NK-92 (cell line): ENCODE results near the gene NHLRC4.

Experiments used
- DNase-seq: peaks from one replicate; lab custom pipeline; 2025; ENCODE audit not compliant: unreplicated experiment; lab: John Stamatoyannopoulos, UW

NHLRC4 gene

DNA sequence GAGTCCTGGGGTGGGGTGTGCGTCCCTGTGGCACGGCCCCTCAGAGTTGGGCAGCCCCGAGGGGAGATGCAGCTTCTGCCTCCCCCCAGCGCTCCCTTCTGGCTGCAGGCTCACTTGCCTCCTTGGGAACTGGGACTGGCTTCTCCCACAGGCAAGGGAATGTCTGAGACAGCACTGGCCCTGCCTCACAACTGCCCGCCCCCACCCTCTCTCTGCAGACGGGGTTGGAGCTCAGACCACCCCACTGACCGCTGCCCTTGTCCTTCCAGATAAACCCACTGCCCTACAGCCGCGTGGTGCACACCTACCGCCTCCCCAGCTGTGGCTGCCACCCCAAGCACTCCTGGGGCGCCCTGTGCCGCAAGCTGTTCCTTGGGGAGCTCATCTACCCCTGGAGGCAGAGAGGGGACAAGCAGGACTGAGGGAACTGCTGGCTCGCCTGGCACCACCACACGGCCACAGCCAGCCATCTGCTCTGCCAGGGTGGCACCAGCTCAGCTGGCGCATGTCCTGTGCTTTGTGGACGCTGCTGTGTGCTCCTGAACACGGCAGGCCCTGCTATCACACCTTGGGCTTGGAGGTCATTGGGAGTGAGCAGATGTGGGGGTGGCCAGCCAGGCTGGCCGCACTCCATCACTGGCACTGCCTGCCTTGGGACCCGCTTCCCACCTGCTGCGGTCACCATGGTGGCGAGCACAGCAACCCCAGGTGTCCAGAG lies 16.0 kb downstream of the NHLRC4 start:
- no peak for DNase-seq

DNA sequence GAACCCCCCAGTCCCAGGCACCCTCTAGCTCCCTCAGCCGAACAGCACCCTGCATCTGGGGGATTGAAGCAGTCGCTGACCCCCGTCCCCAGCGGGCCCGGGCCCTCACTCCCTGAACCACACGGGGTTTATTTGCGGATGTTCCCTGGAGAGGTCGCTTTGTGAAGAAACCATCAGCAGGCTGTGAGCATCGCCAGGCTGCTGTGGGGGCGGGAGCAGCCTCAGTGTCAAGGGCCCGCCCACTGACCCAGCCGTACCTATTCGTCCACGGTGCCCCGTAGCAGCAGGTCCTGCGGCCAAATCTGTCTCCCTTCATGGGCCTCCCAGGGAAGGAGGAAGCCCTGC lies 16.6 kb downstream of the NHLRC4 start:
- DNase-seq, result no peak

- DNase-seq, result no peak
Observed at GRCh38 chr16:583815-584591, 17.2 kb downstream of the NHLRC4 start.

DNA sequence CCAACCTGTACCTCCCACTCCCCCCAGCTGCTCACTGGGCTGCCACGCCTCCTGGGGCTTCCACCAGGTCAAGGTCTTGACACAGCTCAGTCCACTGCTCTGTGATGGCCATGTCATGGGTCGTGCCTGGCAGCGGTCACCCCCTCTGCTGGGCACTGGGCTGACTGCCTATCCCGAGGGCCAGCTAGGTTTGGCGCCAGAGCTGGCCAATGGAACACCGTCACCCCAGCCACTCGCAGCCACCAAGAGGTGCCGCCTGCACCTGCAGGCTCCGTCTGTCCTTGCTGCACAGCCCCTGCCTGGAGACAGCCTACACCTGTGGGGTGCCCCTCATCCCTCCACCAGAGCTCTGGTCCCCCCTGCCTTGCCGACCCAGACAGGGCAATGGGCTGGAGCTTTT lies 18.5 kb downstream of the NHLRC4 start:
- DNase-seq, result no peak

GRCh38 chr16:586047-586644 lies 19.3 kb downstream of the NHLRC4 start:
- no peak for DNase-seq

- no peak for DNase-seq
Observed at GRCh38 chr16:586645-587590, 20.1 kb downstream of the NHLRC4 start.

- DNase-seq, result no peak
Observed at GRCh38 chr16:588639-588888, 21.8 kb downstream of the NHLRC4 start.

GRCh38 chr16:588889-589657 lies 22.3 kb downstream of the NHLRC4 start:
- peak; percentile 84 for DNase-seq

GRCh38 chr16:589658-590187 lies 22.9 kb downstream of the NHLRC4 start, which contains the start of gene RAB40C:
TSS of gene RAB40C (plus strand) at chr16:590066. CDS start at chr16:590292, 226 bp downstream.
- peak; percentile 96 for DNase-seq

DNA sequence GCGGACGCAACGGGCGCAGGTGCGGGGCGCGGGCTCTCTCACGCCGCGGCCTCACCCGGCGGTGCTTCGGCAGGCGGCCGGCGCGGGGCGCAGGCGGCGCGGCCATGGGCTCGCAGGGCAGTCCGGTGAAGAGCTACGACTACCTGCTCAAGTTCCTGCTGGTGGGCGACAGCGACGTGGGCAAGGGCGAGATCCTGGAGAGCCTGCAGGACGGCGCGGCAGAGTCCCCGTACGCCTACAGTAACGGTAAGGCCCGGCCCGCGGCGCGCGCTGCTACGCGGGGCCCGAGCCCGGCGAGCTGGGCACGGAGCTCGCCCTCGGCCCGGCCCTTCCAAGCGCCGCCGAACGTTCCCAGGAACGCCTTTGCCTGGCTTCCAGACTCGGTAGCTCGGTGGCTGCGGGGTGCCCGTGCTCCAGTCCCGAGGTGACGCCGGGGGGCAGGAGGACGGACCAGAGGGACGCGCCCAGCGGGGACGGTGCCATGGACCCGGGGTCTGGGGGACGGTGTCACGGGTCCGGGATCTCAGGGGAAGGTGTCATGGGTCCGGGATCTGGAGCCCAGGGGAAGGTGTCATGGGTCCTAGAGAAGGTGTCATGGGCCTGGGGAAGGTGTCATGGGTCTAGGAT lies 23.5 kb downstream of the NHLRC4 start:
- DNase-seq, result no peak

DNA sequence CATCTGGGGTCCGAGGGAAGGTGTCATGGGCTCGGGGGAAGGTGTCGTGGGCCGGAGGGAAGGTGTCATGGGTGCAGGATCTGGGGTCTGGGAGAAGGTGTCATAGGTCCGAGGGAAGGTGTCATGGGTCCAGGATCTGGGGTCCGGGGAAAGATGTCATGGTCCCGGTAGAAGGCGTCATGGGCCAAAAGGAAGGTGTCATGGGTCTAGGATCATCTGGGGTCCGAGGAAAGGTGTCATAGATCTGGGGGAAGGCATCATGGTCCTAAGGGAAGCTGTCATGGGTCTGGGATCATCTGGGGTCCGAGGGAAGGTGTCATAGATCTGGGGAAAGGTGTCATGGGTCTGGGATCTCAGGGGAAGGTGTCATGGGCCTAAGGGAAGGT lies 24.0 kb downstream of the NHLRC4 start:
- no peak for DNase-seq

- no peak for DNase-seq
Observed at GRCh38 chr16:591231-591630, 24.4 kb downstream of the NHLRC4 start.

DNA sequence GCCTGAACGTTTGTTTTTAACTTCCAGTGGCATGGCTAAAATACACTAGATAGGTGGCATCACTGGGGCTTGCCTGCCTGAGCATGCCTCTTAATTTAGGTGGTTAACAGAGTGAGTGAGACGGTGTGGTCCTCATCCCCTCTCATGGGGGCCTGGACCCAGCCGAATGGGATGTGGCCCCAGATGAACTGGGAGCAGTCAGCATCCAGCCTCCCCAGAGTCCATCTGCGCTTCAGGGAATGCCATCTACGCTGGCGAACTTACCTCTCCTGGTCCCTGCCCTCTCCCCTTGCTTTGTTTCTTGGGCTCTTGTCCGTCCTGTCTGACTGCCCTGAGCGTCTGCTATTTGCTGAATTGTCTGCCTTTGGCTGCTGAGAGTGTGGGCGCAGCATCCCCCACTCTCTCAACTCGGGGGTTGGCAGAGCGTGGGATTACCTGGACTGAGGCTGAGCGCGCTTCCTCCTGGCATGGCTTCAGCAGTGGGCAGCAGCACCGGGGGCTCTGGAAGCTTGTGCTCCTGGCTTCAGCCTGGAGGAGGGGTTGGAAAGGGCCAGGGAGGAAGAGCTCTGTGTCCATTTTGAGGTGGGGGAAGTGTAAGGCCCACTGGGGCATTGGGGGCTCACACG lies 25.2 kb downstream of the NHLRC4 start:
- no peak for DNase-seq

DNA sequence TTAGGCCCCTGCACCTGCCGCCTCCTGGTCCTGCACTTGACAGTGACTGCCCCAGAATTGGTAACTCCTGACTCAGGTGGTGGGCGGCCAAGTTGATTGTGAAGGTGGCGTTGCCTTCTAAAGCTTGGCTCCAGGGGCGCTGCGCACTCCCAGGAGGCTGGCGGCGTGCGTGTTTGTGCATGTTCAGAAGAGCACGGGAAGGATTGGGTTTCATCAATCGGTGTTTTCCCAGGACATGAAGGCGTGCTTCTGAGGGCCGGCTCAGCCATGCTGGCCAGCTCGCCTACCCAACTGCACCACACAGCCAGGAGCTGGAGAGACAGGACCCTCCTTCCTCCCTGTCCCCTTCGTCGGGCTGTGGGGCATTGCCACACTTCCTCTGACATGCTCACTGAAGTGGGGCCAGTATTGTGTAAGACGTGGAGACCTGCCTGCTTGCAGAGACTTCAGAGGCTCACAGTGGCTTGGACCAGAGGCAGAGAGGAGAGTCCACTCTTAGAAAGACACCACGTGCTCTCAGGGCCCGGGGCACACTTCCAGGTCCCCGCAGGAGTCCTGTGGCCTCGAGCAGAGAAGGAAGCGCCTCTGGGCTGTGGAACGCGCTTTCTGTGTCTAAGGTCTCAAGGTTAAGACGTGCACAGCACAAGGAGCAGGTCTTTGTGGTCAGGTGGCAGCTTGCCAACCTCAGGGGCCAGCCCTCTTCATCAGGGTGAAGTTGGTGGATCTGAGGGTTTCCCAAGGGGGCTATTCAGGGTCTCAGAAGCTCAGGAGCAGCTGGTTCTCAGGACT lies 25.9 kb downstream of the NHLRC4 start:
- no peak for DNase-seq

DNA sequence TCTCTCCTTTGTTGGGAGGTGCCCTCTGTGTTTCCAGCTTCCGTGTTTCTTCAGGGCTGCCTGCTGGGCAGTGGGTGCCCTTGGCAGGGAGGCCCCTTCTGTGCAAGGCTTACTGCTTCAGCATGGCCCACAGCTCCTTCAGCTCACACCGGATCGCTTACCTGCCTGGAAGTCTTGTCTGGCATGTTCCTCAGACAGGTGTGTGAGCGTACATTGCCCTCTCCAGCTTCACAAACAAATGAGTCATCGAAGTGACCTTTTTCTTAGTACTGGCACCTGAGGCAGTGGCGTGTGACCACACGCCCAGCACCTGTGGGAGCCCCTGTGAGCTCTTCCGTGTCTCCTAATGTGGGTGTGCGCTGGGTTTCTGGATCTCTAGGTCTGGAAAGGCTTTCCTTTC lies 26.6 kb downstream of the NHLRC4 start:
- DNase-seq, result no peak

DNA sequence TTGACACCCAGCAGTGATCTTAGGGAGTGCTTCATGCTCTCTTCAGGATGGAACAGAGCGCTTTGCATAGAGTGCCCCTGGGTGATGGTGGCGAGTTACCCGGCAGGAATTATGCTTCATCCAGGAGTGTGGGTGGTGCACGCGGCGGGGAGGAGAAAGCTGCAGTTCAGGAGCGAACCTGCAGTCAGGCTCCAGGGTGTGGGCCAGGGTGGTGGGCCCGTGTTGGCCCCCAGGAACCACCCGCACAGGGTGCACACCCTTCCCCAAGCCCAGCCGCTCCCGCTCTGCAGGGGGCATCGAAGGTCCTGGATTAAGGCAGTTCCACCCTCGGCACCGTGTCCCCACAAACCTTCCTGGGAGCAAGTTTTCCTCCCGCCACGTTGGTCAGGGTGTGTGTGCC lies 27.0 kb downstream of the NHLRC4 start:
- no peak for DNase-seq

DNA sequence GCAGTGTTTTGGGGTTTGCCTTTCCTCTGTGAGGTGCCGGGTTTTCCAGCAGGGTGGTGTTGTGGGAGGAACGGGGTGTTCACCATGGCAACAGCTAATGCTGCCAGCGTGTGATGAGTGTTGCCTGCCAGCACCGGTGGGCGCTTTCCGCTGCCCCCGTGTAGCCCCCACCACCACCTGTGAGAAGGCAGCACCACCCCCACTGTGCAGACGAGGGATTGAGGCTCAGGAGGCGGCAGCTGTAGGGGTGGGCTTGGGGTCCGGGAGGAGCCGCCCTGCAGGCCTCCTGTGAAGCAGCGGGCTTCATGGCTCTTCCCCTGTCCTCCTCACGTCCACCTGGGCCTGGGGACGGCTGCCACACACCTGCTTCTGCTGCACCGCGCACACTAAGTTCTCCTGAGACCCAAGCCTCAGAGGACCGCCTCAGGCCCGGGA lies 28.3 kb downstream of the NHLRC4 start:
- DNase-seq, result no peak

GRCh38 chr16:595942-596735 lies 29.3 kb downstream of the NHLRC4 start:
- DNase-seq, result no peak
